Umbilical cord (tissue), 2 donors: ENCODE measurements around the gene GPC3. TPM values are rescaled to one million over a fixed set of nuclear protein-coding genes. Genes with fewer than 3 reads are reported as not detected.
A peak's percentile ranks its signal among the peaks of the same experiment; 100 is the strongest.
"Not testable (repeated sequence)": the region's sequence is repeated elsewhere in the genome, so short reads cannot be mapped to it uniquely, and the experiment has no call there.

Source experiments
- DNase-seq: peaks from one replicate; pipeline ENCODE4 v3.0.0-alpha.2; 2015; ENCODE audit warnings: low spot score
- total RNA-seq: library from RNA; depleted of rRNA; stranded (reverse); fragments of >200 nt; gene quantifications from one replicate; pipeline ENCODE4 v1.2.3, GENCODE V29; 2014; ENCODE audit warnings: low replicate concordance; ENCODE audit not compliant: insufficient read depth

GPC3 gene
- total RNA-seq, 1 donor from 2014 or later = 775 TPM

DNA sequence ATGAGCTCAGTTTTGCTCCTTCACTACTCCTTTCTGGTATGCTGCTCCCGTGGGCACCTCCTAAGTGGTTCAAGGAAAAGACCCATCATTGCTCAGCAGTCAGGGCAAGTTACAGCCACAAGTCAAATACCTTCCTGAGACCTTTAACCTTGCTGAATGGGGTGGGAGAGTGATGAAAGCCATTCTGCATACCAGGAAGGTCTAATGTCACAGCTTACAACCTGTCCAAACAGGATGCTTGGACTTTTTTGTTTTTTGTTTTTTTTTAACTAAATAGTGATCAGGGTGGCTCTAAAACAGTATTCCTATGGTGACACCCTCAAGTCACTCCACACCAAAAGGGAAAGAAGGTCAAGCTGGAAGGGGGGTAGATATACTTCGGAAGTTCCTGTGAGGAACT lies 93.1 kb downstream of the GPC3 start:
- DNase-seq = no peak

GRCh38 chrX:133888984-133889383 lies 96.4 kb downstream of the GPC3 start:
- DNase-seq = no peak

DNA sequence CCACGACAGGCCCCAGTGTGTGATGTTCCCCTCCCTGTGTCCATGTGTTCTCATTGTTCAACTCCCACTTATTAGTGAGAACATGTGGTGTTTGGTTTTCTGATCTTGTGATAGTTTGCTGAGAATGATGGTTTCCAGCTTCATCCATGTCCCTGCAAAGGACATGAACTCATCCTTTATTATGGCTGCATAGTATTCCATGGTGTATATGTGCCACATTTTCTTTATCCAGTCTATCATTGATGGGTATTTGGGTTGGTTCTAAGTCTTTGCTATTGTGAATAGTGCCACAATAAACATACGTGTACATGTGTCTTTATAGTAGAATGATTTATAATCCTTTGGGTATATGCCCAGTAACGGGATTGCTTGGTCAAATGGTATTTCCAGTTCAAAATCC lies 97.3 kb downstream of the GPC3 start:
- DNase-seq = not testable (repeated sequence)

GRCh38 chrX:133884430-133885394 lies 100.7 kb downstream of the GPC3 start:
- no peak for DNase-seq

GRCh38 chrX:133881893-133882292 lies 103.5 kb downstream of the GPC3 start:
- DNase-seq = no peak

DNA sequence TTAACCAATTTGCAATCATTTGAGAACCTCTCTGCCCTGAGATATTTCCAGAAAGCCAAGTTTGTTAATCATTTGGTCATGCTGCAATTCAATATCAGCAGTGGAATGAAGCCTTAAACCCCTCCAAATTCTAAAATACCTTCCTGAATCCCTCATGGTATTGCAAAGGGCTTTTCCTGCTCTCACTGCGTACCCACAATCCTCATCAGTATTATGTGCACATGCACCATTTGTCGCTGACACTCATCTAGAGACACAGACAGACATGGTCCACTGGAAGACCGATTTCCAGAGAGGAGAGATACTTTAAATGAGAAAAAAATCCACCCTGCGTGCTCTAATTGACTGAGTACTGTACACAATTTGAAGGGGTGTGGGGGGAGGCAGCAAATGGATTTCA lies 104.4 kb downstream of the GPC3 start:
- peak; percentile 42 for DNase-seq

GRCh38 chrX:133880032-133880443 lies 105.4 kb downstream of the GPC3 start:
- DNase-seq = no peak

DNA sequence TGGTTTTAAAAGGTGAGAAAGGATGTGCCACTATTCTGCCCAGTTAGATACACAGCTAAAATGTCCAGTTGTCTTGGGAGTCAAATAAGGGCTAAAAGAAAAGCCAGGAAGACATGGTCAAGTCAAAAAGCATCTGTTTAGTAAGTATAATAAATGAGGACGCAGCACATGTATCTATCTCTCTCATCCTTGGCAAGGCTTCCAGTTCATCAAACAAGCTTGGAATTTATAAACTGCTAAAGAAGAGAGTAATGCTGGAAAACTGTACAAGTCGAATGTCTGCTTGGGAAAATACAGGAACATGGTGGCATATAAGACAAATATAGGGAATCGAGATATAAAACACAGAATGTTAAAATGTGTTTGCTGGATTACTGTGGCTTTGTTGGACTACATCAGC lies 106.7 kb downstream of the GPC3 start:
- peak; percentile 15 for DNase-seq

GRCh38 chrX:133876646-133877045 lies 108.7 kb downstream of the GPC3 start:
- DNase-seq = no peak

GRCh38 chrX:133869270-133869669 lies 116.1 kb downstream of the GPC3 start:
- no peak for DNase-seq

DNA sequence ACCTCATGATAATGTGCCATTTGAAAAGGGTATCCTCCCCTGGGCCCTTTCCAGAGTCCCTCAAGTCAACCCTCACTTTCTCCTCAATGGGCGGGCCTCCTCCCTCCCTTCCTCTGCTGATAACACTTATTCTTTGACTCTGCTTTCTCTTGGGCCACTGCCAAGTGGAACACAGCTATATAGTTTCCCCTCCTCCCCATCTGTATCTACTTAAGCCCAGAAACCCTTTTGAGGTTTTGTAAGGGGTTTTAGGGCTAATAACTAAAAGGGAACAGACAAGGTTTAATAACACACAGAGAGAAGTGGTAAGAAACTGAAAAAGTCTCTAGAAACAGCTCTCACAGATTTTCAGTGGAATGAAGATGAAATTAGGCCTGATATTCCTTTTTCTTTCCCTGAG lies 116.7 kb downstream of the GPC3 start:
- peak; percentile 70 for DNase-seq

DNA sequence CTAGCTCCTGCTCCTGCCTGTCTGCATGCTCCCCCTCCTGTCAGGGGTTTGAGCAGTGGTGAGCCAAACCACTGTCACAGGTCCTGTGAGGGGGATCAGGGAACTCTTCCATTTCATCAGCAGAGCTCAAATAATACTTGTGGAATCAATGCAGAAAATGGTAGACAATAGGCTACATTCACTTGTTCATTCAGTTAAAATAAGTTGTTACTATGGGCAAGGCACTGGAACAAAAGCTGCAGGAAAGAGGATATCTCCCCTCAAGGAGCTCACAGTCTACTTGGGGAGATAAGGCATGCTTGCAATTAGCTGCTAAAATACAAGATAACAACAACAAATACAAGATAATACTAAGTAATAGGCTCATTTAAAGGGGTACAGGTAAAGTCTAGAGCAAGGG lies 117.1 kb downstream of the GPC3 start:
- DNase-seq = no peak

DNA sequence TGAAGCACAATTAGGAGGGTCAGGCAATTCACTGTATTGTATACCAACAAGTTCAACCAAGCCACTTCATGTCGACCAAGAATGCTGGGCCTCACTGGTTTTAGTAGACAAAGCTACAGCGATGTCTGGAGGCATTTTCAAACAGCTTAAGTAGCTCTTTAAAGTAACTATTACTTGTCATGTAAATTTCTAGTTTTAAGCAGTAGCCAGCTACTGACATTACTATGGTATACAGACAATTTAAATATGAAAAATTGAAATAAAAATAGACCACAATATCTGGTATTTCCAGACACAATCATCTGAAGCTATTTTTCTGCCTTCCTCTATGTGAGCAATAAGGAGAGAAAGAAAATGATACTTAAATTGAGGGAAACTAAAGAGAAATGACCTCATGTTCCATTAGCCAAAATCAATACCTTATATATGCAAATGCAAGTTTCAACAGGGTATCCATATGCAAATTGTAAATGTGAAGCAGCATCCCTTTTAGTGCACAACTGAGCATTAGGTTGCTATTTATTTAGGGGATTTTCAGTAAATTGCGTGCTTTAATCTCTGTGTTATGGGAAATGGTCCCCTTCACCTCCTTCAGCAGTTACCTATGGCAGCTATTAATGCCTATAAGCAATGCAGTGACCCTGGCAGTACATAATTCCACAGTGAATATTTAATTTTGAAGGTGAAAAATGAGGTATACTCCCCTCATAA lies 119.5 kb downstream of the GPC3 start:
- no peak for DNase-seq

DNA sequence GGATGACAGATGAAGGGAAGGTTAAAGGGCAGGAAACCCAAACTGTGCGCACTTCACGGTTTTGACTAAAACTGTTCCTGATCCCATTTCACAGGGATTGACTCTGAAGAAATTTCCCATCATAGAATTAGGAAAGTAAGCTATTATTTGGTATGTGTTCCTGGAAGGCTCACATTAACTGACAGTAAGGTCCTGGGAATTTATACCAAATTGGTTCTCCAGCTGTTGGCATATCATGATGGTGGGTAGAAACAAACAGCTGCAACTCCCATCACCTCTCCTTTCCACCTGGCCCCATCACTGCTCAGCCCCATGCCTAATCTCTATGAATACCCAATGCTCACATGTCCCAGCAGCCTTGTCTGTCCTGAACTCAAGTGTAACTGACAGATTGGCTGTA lies 121.2 kb downstream of the GPC3 start:
- DNase-seq = no peak

DNA sequence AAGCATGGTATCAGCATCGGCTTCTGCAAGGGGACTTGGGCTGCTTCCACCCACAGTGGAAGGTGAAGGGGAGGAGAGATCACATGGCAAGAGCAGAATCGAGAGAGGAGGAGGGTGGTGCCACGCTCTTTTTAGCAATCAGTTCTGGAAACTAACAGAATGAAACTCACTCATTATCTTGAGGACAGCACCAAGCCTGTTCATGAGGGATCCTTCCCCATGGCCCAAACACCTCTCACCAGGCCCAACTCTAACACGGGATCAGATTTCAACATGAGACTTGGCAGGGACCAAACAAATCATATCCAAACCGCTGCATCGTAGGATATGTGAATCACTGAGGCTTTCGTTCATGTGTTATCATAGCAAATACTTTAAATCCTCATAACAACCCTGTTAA lies 125.5 kb downstream of the GPC3 start:
- peak; percentile 71 for DNase-seq

DNA sequence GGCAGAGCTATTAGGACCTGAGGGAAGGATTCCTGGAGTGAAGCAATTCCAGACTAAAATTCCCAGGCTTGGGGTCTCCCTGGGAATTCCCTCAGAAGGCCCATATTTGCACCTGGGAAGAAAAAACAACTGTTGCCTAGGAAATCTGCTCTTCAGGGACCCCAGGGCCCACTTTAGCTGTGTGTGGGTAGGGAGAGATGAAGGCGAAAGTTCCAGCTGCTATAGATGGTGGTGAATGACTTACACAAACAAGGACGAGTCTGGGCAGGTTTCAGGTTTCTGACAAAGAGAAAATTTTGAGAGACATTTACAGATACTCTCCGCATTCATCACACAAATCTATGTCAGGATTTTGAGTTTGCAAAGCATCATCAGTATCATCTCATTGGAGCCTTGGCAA lies 126.1 kb downstream of the GPC3 start:
- DNase-seq = no peak

DNA sequence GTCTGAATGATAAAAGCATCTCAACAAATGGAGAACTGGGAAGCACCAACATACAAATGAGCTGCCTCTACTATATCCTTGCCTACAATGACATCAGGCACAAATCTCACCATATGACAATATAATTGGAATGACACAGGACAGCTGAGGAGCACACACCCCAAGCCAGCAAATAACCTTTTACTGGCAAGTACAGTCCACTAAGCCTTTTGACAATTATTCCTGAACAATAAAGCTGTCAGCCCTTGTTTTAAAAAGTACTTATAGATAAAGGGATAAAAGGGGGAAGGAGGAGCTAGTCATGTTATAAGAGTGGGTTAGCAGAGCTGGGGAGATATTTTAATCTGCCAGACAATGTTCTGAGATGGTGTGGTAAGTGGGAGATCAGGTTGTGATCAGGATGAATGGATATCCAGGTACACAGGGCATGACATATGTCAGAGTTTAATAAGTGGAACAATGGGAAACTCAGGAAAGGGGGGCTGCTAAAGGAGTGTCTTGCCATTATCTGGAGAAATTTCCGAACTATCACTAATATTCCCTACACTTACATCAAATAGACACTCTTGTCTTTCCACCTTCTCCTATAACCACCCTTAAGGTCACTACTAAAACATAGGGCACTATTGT lies 127.6 kb downstream of the GPC3 start:
- DNase-seq = no peak

- DNase-seq = no peak
Measured at GRCh38 chrX:133856819-133857218, 128.6 kb downstream of the GPC3 start.

- DNase-seq = no peak
Measured at GRCh38 chrX:133854290-133854689, 131.1 kb downstream of the GPC3 start.

DNA sequence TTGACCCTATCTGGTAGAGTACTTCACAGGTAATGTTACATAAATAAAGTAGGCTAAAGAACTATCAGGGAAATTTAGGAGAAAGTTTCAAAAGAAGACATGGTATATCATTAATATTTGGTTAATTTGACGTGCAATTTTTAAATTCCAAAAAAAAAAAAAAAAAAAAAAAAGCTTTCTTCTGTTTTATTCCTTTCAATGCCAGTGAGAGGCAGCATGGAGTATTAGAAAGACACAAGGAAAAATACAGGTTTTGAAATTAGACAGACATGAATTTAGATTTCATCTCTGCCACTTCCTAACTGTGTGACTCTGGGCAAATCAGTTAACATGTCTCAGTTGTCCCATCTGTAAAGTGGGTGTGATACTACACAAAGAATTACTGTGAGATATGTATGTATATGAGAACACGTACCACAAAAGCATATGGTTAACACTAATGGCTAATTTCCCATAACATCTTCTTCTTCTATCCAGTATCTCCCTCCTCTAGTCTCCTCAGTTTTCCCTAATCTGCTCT lies 132.5 kb downstream of the GPC3 start:
- DNase-seq = no peak

DNA sequence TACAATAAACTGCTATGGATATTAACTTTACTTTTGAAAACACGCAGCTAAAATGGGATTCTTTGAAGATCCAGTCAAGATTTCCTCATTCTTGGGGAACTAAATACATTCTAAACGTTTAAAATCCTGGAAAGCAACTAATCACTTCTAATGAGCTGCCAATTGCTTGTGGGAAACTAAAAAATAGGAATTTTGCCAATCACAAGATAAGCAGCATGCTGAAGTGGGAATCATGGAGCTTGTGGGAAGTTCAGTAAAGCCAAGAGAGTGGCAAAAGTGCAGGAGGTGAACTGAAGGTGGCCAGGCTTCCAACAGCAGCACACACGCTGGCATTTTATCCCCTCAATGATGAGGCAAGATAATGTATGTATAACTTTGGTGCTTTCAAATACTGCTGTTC lies 133.0 kb downstream of the GPC3 start:
- no peak for DNase-seq

GRCh38 chrX:133850399-133850798 lies 135.0 kb downstream of the GPC3 start:
- DNase-seq = no peak
